H9 (cell line): ENCODE data around the gene NEGR1. TPM values are rescaled to one million over a fixed set of nuclear protein-coding genes. Genes with fewer than 3 reads are reported as not detected.
"Not testable (repeated sequence)": the region's sequence is repeated elsewhere in the genome, so short reads cannot be mapped to it uniquely, and the experiment has no call there.

Source experiments
- DNase-seq: peaks from one replicate; pipeline ENCODE4 v3.0.0-alpha.2; 2017
- H2AFZ ChIP-seq: one replicate; pipeline ENCODE4 v1.6.1; 2013; ENCODE audit warnings: mild to moderate bottlenecking, low read length, control low read depth, moderate library complexity
- H2AK5ac ChIP-seq: 2 replicates; pipeline ENCODE4 v1.6.1; 2013; ENCODE audit warnings: low read length, control low read depth, mixed read lengths; ENCODE audit not compliant: insufficient read length
- H2BK120ac ChIP-seq: one replicate; pipeline ENCODE4 v1.6.1; 2013; ENCODE audit warnings: low read depth, mild to moderate bottlenecking, low read length, control low read depth, inconsistent platforms; ENCODE audit not compliant: poor library complexity, severe bottlenecking
- H2BK12ac ChIP-seq: 2 replicates; pipeline ENCODE4 v1.6.1; 2013; ENCODE audit warnings: low read length, control low read depth, mixed read lengths, low read depth; ENCODE audit not compliant: insufficient read length
- H2BK15ac ChIP-seq: 2 replicates; pipeline ENCODE4 v1.6.1; 2013; ENCODE audit warnings: low read depth, low read length, control low read depth
- H2BK20ac ChIP-seq: one replicate; pipeline ENCODE4 v1.6.1; 2013; ENCODE audit warnings: low read depth, mild to moderate bottlenecking, low read length, control low read depth, inconsistent platforms; ENCODE audit not compliant: poor library complexity, severe bottlenecking
- H2BK5ac ChIP-seq: 2 replicates; pipeline ENCODE4 v1.6.1; 2013; ENCODE audit warnings: low read length, control low read depth, mixed read lengths; ENCODE audit not compliant: insufficient read length
- H3K14ac ChIP-seq: 2 replicates; pipeline ENCODE4 v1.6.1; 2013; ENCODE audit warnings: low read length, control low read depth; ENCODE audit not compliant: insufficient read depth
- H3K18ac ChIP-seq: 2 replicates; pipeline ENCODE4 v1.6.1; 2013; ENCODE audit warnings: low read depth, mild to moderate bottlenecking, mixed read lengths, low read length, control low read depth; ENCODE audit not compliant: insufficient read length
- H3K23ac ChIP-seq: 2 replicates; pipeline ENCODE4 v1.6.1; 2013; ENCODE audit warnings: low read length, control low read depth, mixed read lengths, low read depth; ENCODE audit not compliant: insufficient read length
- H3K23me2 ChIP-seq: 2 replicates; pipeline ENCODE4 v1.6.1; 2013; ENCODE audit warnings: low read depth, mild to moderate bottlenecking, mixed read lengths, low read length, control low read depth; ENCODE audit not compliant: insufficient read length, poor library complexity, severe bottlenecking
- H3K27ac ChIP-seq: 2 replicates; pipeline ENCODE4 v1.5.1; 2013; ENCODE audit warnings: low read length, control low read depth, mixed read lengths, low read depth; ENCODE audit not compliant: insufficient read length
- H3K27me3 ChIP-seq: 2 replicates; pipeline ENCODE4 v1.6.1; 2013; ENCODE audit warnings: low read length, control low read depth, inconsistent platforms; ENCODE audit not compliant: insufficient read depth
- H3K4ac ChIP-seq: 2 replicates; pipeline ENCODE4 v1.6.1; 2013; ENCODE audit warnings: low read depth, mild to moderate bottlenecking, control low read depth, inconsistent platforms, low read length, moderate library complexity
- H3K4me1 ChIP-seq: 2 replicates; pipeline ENCODE4 v1.6.1; 2013; ENCODE audit warnings: low read length, control low read depth, inconsistent platforms; ENCODE audit not compliant: insufficient read depth
- H3K4me2 ChIP-seq: 2 replicates; pipeline ENCODE4 v1.6.1; 2013; ENCODE audit warnings: low read length, control low read depth, mixed read lengths; ENCODE audit not compliant: insufficient read length, insufficient read depth
- H3K56ac ChIP-seq: 2 replicates; pipeline ENCODE4 v1.6.1; 2013; ENCODE audit warnings: low read depth, mild to moderate bottlenecking, mixed read lengths, low read length, control low read depth; ENCODE audit not compliant: insufficient read length
- H3K79me1 ChIP-seq: 2 replicates; pipeline ENCODE4 v1.6.1; 2013; ENCODE audit warnings: low read depth, mild to moderate bottlenecking, moderate library complexity, low read length, control low read depth, inconsistent platforms; ENCODE audit not compliant: insufficient read depth, poor library complexity, severe bottlenecking
- H3K79me2 ChIP-seq: 2 replicates; pipeline ENCODE4 v1.6.1; 2013; ENCODE audit warnings: low read length, control low read depth, inconsistent platforms; ENCODE audit not compliant: insufficient read depth
- H3K9ac ChIP-seq: 2 replicates; pipeline ENCODE4 v1.6.1; 2013; ENCODE audit warnings: low read length, control low read depth, mixed read lengths; ENCODE audit not compliant: insufficient read length; ENCODE audit errors: extremely low read depth
- H3K9me3 ChIP-seq: one replicate; pipeline ENCODE4 v1.6.1; 2013; ENCODE audit warnings: low read depth, low read length, inconsistent platforms; ENCODE audit not compliant: control insufficient read depth
- H3T11ph ChIP-seq: one replicate; pipeline ENCODE4 v1.6.1; 2013; ENCODE audit warnings: mild to moderate bottlenecking, low read length, control low read depth, inconsistent platforms
- H4K20me1 ChIP-seq: one replicate; pipeline ENCODE4 v1.6.1; 2013; ENCODE audit not compliant: control insufficient read depth, insufficient read length, insufficient read depth
- H4K5ac ChIP-seq: 2 replicates; pipeline ENCODE4 v1.6.1; 2013; ENCODE audit warnings: low read depth, mild to moderate bottlenecking, mixed read lengths, low read length, control low read depth; ENCODE audit not compliant: insufficient read length
- H4K8ac ChIP-seq: replicated peaks from 2 replicates; pipeline ENCODE4 v1.6.1; 2013; ENCODE audit warnings: low read length, control low read depth, mixed read lengths, low read depth; ENCODE audit not compliant: insufficient read length
- H4K91ac ChIP-seq: 2 replicates; pipeline ENCODE4 v1.6.1; 2013; ENCODE audit warnings: low read depth, mild to moderate bottlenecking, moderate library complexity, mixed read lengths, low read length, control low read depth; ENCODE audit not compliant: insufficient read length
- H3K27ac Mint-ChIP-seq, 3 experiments: 2 replicates in 2 of 3; 3 replicates in 1 of 3; pipeline ENCODE4 v1.8.0; 2020 to 2021; ENCODE audit warnings: mixed read lengths in 3 of 3, mild to moderate bottlenecking in 1 of 3, moderate library complexity in 1 of 3
- H3K27me3 Mint-ChIP-seq: 2 replicates; pipeline ENCODE4 v1.8.0; 2021; ENCODE audit warnings: low read depth, mild to moderate bottlenecking, moderate library complexity, mixed read lengths
- H3K36me3 Mint-ChIP-seq, 3 experiments: 2 replicates in 2 of 3; 3 replicates in 1 of 3; pipeline ENCODE4 v1.8.0; 2020 to 2021; ENCODE audit warnings: low read depth in 3 of 3, mixed read lengths in 3 of 3; ENCODE audit not compliant: insufficient read depth in 1 of 3
- H3K4me1 Mint-ChIP-seq, 2 experiments: 2 replicates each; pipeline ENCODE4 v1.8.0; 2020; ENCODE audit warnings: mixed read lengths in 2 of 2
- H3K4me3 Mint-ChIP-seq, 2 experiments: 2 replicates in 1 of 2; 3 replicates in 1 of 2; pipeline ENCODE4 v1.8.0; 2020 to 2021; ENCODE audit warnings: mild to moderate bottlenecking in 2 of 2, mixed read lengths in 2 of 2, moderate library complexity in 1 of 2
- H3K9me3 Mint-ChIP-seq, 2 experiments: 2 replicates in 1 of 2; 3 replicates in 1 of 2; pipeline ENCODE4 v1.8.0; 2020; ENCODE audit warnings: mild to moderate bottlenecking in 2 of 2, mixed read lengths in 2 of 2, moderate library complexity in 1 of 2
- CTCF ChIP-seq: fragments of 200-600 bp; sonication (generic); conservative IDR thresholded peaks from 3 replicates; pipeline ENCODE4 v1.8.0; 2021; ENCODE audit warnings: antibody characterized with exemption, mild to moderate bottlenecking
- WGBS: extraction: QIAGEN DNeasy Blood & Tissue Kit; methylation state at CpG from one replicate; pipeline ENCODE4 v1.1.7; 2013; ENCODE audit warnings: missing lambda C conversion rate, low lambda C conversion rate, mixed read lengths; ENCODE audit not compliant: insufficient read length; ENCODE audit errors: extremely low coverage; 5-methylcytosine and 5-hydroxymethylcytosine counted together
- total RNA-seq: library from RNA; stranded (reverse); gene quantifications from 2 replicates; pipeline ENCODE4 v1.2.1, GENCODE V29; 2021

The NEGR1 gene
- total RNA-seq, 1 experiment from 2014 or later: 0.13 TPM

- H3K27me3 Mint-ChIP-seq: no peaks in the 10 kb centered on the region
- H3K4me1 Mint-ChIP-seq: no peaks in the 10 kb centered on the region
- H3K9me3 Mint-ChIP-seq: no peaks in the 10 kb centered on the region
- Histone ChIP-seq H2AK5ac (no peak overlapping the region), H3K4me1 (no peaks in the 10 kb centered on the region), H3K79me1 (no peaks in the 10 kb centered on the region), H4K20me1 (no peaks in the 10 kb centered on the region), H2BK20ac (no peak overlapping the region), H2BK5ac (no peak overlapping the region), H3K9me3 (no peaks in the 10 kb centered on the region), H3K79me2 (no peaks in the 10 kb centered on the region), H3K9ac (no peak overlapping the region), H3K23me2 (no peaks in the 10 kb centered on the region), H3K27me3 (no peaks in the 10 kb centered on the region), H3K4me2 (no peak overlapping the region), H2AFZ (no peak overlapping the region), H3K56ac (no peak overlapping the region), H2BK120ac (no peak overlapping the region), H4K8ac (no peak overlapping the region), H4K5ac (no peak overlapping the region), H3K23ac (no peak overlapping the region), H3K18ac (no peak overlapping the region), H3K4ac (no peak overlapping the region), H2BK15ac (no peak overlapping the region), H4K91ac (no peak overlapping the region), H3K27ac (no peak overlapping the region), H3T11ph (no peak overlapping the region), H3K14ac (no peak overlapping the region), H2BK12ac (no peak overlapping the region)
- no peak overlapping the region for H3K27ac Mint-ChIP-seq
- no peak overlapping the region for H3K4me3 Mint-ChIP-seq
- no peak for DNase-seq
- no peak for TF ChIP-seq CTCF
- no peaks in the 10 kb centered on the region for H3K36me3 Mint-ChIP-seq
- no CpG with 5 or more reads among the region's 1 CpG for WGBS
These were observed 40.9 kb downstream of the NEGR1 start for GRCh38 chr1:72241397-72241796.

- H3K18ac ChIP-seq, H3K4me1 Mint-ChIP-seq, H3K27me3 Mint-ChIP-seq, H3K4ac ChIP-seq, H2AFZ ChIP-seq, H3K79me1 ChIP-seq, H2BK15ac ChIP-seq, H3K4me1 ChIP-seq, H3T11ph ChIP-seq, H2AK5ac ChIP-seq, H3K27me3 ChIP-seq, H3K36me3 Mint-ChIP-seq, H4K20me1 ChIP-seq, H3K9me3 Mint-ChIP-seq, H3K23ac ChIP-seq, H3K9ac ChIP-seq, H3K27ac Mint-ChIP-seq, H4K5ac ChIP-seq, H3K4me2 ChIP-seq, H2BK120ac ChIP-seq, H3K27ac ChIP-seq, H4K91ac ChIP-seq, H2BK12ac ChIP-seq, H3K9me3 ChIP-seq, DNase-seq, H2BK5ac ChIP-seq, H3K14ac ChIP-seq, H3K79me2 ChIP-seq, H3K56ac ChIP-seq, H3K23me2 ChIP-seq, H3K4me3 Mint-ChIP-seq, H4K8ac ChIP-seq, H2BK20ac ChIP-seq: not testable (repeated sequence)
These were observed 46.4 kb downstream of the NEGR1 start for GRCh38 chr1:72235931-72236330.
